Measurements from ENCODE around the gene PARVB. TPM values are rescaled to one million over a fixed set of nuclear protein-coding genes. Genes with fewer than 3 reads are reported as not detected.
A peak's percentile ranks its signal among the peaks of the same experiment; 100 is the strongest.

PARVB gene
- polyA plus RNA-seq, 3 donors from 2014 or later: 1.8 to 3.8 (median 2.7) TPM

DNA sequence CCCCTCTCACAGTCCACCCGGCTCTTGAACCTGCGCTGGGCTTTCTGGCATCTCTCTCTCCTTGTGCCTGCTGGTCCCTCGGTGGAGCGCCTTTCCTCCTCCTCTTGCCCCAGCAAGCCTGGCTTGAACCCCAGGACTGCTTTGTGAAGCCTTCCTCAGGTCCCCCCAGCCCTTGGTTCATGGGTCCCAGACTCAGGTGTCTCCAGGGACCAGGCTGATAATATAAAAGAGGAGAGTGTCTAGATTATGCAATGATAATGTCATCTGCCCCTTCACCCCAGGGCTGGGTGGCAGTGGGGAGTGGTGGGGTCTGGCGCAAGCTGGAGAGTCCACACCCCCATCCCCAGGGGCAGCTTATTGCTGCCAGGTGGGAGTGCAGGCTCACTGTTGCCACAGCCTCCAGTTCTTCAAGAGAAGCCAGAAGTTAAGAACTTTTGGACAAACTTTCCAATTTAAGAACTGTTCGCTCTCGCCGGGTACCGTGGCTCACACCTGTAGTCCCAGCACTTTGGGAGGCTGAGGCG lies 120.0 kb downstream of the PARVB start:
- no peak for DNase-seq
- H3K27ac Mint-ChIP-seq: no peak overlapping the region
- H3K27me3 Mint-ChIP-seq (ENCODE audit: low read depth in 3 of 3): peaks cover 0 to 10% (median 2%) of the 10 kb centered on the region in 3 donors
- no peaks in the 10 kb centered on the region for H3K4me1 Mint-ChIP-seq
- H3K4me3 Mint-ChIP-seq: no peak overlapping the region
- H3K36me3 Mint-ChIP-seq: no peaks in the 10 kb centered on the region
- no peaks in the 10 kb centered on the region for H3K9me3 Mint-ChIP-seq

DNA sequence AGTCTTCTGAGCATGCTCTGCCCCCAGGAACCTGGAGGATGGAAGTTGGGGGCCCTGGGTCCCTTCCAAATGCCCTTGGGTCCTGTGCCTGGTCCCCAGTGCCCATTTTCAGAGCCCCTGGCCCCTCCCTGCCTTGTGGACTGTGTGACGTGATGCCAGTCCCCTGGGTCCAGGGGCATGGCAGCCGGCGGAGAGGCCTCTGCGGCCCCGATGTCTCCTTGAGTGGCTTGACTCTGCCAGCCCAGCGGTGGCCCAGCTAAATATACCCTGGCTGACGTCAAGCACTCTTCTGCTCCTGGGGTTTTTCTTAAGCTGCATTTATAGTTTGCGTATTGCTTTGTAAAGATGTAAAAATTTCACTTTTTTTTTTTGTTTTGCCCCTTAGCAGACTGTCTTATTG lies 121.4 kb downstream of the PARVB start:
- no peaks in the 10 kb centered on the region for H3K4me1 Mint-ChIP-seq

GRCh38 chr22:44146088-44146861 lies 122.2 kb downstream of the PARVB start:
- peaks cover 1 to 11% (median 2%) of the 10 kb centered on the region in 3 donors for H3K27me3 Mint-ChIP-seq (ENCODE audit: low read depth in 3 of 3)

More for the DNA sequence above, 121.4 kb downstream of the PARVB start:
- H3K9me3 Mint-ChIP-seq: no peaks in the 10 kb centered on the region
- DNase-seq: no peak
- no peak overlapping the region for H3K27ac Mint-ChIP-seq
- peaks cover 0 to 11% (median 2%) of the 10 kb centered on the region in 3 donors for H3K27me3 Mint-ChIP-seq (ENCODE audit: low read depth in 3 of 3)
- no peaks in the 10 kb centered on the region for H3K36me3 Mint-ChIP-seq
- H3K4me3 Mint-ChIP-seq: no peak overlapping the region

DNA sequence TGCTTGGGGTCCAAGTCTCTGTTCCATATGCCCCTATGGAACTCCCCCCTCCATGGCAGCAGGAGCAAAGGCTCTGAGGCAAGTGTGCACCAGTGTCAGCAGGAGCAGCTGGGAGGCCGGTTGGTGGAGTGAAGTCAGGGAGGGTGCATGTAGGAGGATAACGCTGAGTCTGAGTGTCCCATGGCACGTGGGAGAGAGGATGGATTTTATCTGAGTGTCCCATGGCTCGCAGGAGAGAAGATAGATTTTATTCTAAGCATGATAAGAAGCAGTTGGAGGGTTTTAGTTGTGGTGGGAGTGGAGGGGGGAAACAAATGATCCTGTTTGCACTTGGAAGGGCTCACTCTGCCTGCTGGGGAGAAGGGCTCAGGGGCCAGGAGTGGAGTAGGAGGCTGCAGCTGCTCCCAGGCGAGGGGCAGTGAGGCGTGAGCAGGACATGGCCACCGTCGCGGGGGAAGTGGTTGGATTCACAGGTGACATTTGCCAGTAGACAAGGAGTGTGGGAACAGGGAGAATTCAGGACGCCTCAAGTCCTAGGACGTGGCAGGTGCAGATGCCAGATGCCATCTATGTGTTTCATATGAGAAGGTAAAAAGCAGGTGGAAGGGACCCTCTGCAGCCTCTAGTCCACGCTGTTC lies 123.0 kb downstream of the PARVB start:
- no peaks in the 10 kb centered on the region for H3K9me3 Mint-ChIP-seq
- no peak overlapping the region for H3K4me3 Mint-ChIP-seq
- H3K4me1 Mint-ChIP-seq: no peaks in the 10 kb centered on the region
- peaks cover 1 to 11% (median 2%) of the 10 kb centered on the region in 3 donors for H3K27me3 Mint-ChIP-seq (ENCODE audit: low read depth in 3 of 3)
- H3K27ac Mint-ChIP-seq: no peak overlapping the region
- H3K36me3 Mint-ChIP-seq: no peaks in the 10 kb centered on the region
- no peak for DNase-seq

More at GRCh38 chr22:44146088-44146861, 122.2 kb downstream of the PARVB start:
- no peaks in the 10 kb centered on the region for H3K36me3 Mint-ChIP-seq
- peak overlapping the region in 2 of 6 donors; percentile 4 to 31 for H3K27ac Mint-ChIP-seq
- no peaks in the 10 kb centered on the region for H3K9me3 Mint-ChIP-seq
- no peak for DNase-seq
- no peak overlapping the region for H3K4me3 Mint-ChIP-seq
- H3K4me1 Mint-ChIP-seq: no peaks in the 10 kb centered on the region

DNA sequence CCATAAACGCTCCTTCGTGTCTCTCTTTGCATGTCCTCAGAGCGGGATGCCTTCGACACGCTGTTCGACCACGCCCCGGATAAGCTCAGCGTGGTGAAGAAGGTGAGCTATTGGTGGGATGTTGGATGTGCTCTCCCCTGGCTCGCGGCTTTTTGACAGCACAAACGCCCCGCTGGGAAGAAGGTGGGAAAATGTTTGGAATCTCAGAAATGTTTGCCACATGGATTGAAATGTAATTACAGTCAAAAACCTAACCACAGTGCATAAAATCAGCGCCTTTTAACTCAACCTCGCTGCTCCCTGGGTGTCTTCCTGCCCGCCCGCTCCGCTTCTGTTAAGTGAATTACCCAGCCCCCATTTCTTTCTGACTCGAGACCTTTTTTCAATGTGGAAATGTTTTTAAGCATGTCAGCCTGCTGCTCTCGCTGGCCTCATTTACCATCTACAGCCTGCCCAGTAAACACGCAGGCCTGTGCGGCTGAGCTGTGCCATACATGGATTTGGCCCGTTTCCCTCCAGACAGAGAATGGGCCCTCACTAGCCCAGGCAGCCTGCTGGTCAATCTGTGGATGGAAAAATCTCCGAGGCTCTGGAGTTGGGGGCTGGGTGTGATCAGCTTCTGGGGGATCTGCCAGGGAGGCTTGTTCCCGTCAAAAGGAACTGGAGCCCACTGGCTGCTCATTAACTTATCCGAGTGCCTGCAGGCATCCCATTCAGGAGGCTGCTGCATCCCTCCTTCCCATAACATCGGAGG lies 123.9 kb downstream of the PARVB start:
- Mint-ChIP-seq H3K4me1 (no peaks in the 10 kb centered on the region), H3K9me3 (no peaks in the 10 kb centered on the region), H3K27me3 (ENCODE audit: low read depth in 3 of 3) (peaks cover 1 to 11% (median 2%) of the 10 kb centered on the region in 3 donors), H3K4me3 (no peak overlapping the region), H3K36me3 (no peaks in the 10 kb centered on the region), H3K27ac (no peak overlapping the region)
- no peak for DNase-seq

DNA sequence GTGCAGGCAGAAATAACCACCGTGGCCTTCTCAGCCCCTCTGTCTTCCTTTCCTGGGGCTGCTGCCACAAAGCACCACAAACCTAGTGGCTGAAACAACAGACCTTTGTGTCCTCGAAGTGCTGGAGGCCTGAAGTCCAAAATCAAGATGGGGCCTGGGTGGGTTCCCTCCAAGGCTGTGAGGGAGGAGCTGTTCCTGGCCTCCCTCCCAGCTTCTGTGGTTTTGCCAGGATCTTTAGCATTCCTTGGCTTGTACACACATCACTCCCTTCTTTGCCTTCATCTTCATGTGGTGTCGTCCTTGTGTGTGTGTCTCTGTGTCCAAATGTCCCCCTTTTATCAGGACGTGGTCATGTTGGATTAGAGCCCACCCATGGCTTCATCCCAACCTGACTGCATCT lies 127.6 kb downstream of the PARVB start:
- Mint-ChIP-seq H3K9me3 (no peaks in the 10 kb centered on the region), H3K36me3 (no peaks in the 10 kb centered on the region), H3K4me1 (peaks cover 0 to 2% of the 10 kb centered on the region in 2 donors), H3K27ac (no peak overlapping the region), H3K27me3 (ENCODE audit: low read depth in 3 of 3) (peaks cover 0 to 8% (median 1%) of the 10 kb centered on the region in 3 donors), H3K4me3 (no peak overlapping the region)
- DNase-seq: no peak

- Mint-ChIP-seq H3K36me3 (no peaks in the 10 kb centered on the region), H3K4me1 (peaks cover 0 to 2% of the 10 kb centered on the region in 2 donors), H3K27me3 (ENCODE audit: low read depth in 3 of 3) (peaks cover 0 to 7% (median 1%) of the 10 kb centered on the region in 3 donors), H3K27ac (no peak overlapping the region), H3K4me3 (no peak overlapping the region), H3K9me3 (no peaks in the 10 kb centered on the region)
- DNase-seq: no peak
Measured at GRCh38 chr22:44153710-44154109, 129.6 kb downstream of the PARVB start.

DNA sequence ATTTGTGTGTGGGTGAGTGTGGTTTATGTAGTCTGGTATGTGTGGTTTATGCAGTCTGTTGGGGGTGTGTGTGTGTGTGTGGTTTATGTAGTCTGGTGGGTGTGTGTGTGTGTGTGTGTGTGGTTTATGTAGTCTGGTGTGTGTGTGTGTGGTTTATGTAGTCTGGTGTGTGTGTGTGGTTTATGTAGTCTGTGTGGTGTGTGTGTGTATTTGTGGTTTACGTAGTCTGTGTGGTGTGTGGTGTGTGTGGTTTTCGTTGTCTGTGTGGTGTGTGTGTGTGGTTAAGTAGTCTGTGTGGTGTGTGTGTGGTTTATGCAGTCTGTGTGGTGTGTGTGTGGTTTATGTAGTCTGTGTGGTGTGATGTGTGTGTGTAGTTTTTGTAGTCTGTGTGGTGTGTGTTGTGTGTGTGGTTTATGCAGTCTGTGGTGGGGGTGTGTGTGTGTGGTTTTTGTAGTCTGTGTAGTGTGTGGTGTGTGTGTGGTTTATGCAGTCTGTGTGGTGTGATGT lies 130.4 kb downstream of the PARVB start:
- no peak overlapping the region for H3K27ac Mint-ChIP-seq
- H3K36me3 Mint-ChIP-seq: no peaks in the 10 kb centered on the region
- H3K27me3 Mint-ChIP-seq (ENCODE audit: low read depth in 3 of 3): peaks cover 0 to 7% (median 1%) of the 10 kb centered on the region in 3 donors
- no peak overlapping the region for H3K4me3 Mint-ChIP-seq
- no peaks in the 10 kb centered on the region for H3K9me3 Mint-ChIP-seq
- peaks cover 0 to 2% of the 10 kb centered on the region in 2 donors for H3K4me1 Mint-ChIP-seq
- DNase-seq: peak; percentile 1 to 19 (median 10)

GRCh38 chr22:44155115-44155514 lies 131.0 kb downstream of the PARVB start:
- Mint-ChIP-seq H3K9me3 (no peaks in the 10 kb centered on the region), H3K27me3 (ENCODE audit: low read depth in 3 of 3) (peaks cover 0 to 7% (median 1%) of the 10 kb centered on the region in 3 donors), H3K4me3 (no peak overlapping the region), H3K36me3 (no peaks in the 10 kb centered on the region), H3K27ac (no peak overlapping the region), H3K4me1 (peaks cover 0 to 2% of the 10 kb centered on the region in 2 donors)
- peak in 1 of 3 donors; percentile 20 for DNase-seq

GRCh38 chr22:44157916-44158618 lies 134.0 kb downstream of the PARVB start:
- Mint-ChIP-seq H3K9me3 (no peaks in the 10 kb centered on the region), H3K27me3 (ENCODE audit: low read depth in 3 of 3) (peaks cover 0 to 5% (median 2%) of the 10 kb centered on the region in 3 donors), H3K36me3 (no peaks in the 10 kb centered on the region), H3K4me3 (no peak overlapping the region), H3K4me1 (peaks cover 0 to 2% of the 10 kb centered on the region in 2 donors), H3K27ac (no peak overlapping the region)
- no peak for DNase-seq

DNA sequence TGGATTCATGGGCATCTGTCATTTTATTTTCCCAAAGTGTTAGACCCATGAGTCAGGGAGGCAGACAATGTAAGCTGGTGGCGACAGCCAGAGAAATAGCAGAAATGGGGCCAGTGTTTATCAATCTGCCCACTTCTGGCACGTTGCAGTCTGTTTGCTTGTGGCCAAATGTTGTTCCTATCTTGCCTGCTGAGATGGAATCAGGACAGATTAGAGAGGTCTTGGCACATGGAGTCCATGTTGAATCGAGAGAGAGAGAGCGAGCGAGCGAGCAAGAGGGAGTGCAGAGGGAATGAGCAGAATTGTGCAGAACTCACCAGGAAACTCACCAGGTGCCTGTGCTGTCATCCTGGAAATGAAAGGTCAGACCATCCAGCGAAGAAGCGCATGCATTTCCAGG lies 134.7 kb downstream of the PARVB start:
- H3K4me1 Mint-ChIP-seq: no peaks in the 10 kb centered on the region
- no peaks in the 10 kb centered on the region for H3K36me3 Mint-ChIP-seq
- H3K9me3 Mint-ChIP-seq: no peaks in the 10 kb centered on the region
- no peak overlapping the region for H3K27ac Mint-ChIP-seq
- no peak for DNase-seq
- no peak overlapping the region for H3K4me3 Mint-ChIP-seq
- H3K27me3 Mint-ChIP-seq (ENCODE audit: low read depth in 3 of 3): peaks cover 0 to 5% (median 2%) of the 10 kb centered on the region in 3 donors

DNA sequence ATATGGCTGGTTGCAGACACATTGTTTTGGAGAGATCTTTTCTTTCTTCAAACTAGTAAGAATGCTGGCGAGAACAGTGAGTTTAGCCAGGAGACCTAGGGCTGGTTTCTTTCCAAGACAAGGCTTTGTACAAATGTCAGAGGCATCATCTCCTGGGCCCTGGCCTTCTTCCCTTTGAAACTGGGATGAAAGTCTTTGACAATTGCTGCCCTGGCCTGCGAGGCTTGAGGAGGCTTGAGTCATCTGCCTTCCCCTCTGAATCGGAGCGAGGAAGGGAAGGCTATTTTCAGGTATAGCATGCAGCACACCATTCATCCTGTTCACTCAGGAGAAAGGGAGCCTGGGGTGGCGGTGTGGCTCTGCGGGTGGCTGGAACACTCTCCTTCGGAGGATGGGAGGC lies 135.1 kb downstream of the PARVB start:
- no peaks in the 10 kb centered on the region for H3K9me3 Mint-ChIP-seq
- no peaks in the 10 kb centered on the region for H3K36me3 Mint-ChIP-seq
- H3K4me3 Mint-ChIP-seq: no peak overlapping the region
- H3K27me3 Mint-ChIP-seq (ENCODE audit: low read depth in 3 of 3): peaks cover 0 to 5% (median 2%) of the 10 kb centered on the region in 3 donors
- no peak for DNase-seq
- H3K4me1 Mint-ChIP-seq: no peaks in the 10 kb centered on the region
- H3K27ac Mint-ChIP-seq: no peak overlapping the region

DNA sequence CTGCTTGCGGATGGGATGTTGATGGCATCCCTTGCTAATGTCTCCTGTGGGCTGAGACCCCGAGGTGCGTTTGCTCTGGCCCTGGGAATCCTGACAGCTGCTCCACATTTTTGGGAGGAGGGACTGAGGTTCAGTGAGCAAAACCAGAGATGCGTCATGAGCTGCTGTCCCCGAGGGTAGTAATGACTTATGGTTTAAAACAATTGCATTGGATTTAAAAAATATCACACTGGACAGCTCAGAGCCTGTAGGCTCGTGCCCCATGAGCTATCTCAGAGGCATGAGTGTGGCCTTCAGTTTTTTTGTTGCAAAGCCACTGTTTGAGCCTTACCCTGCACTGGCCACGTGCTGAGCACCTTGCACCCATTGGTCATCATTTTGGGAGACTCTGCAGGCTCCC lies 135.7 kb downstream of the PARVB start:
- no peaks in the 10 kb centered on the region for H3K36me3 Mint-ChIP-seq
- H3K4me1 Mint-ChIP-seq: no peaks in the 10 kb centered on the region
- peaks cover 0 to 5% (median 2%) of the 10 kb centered on the region in 3 donors for H3K27me3 Mint-ChIP-seq (ENCODE audit: low read depth in 3 of 3)
- DNase-seq: no peak
- H3K4me3 Mint-ChIP-seq: no peak overlapping the region
- H3K9me3 Mint-ChIP-seq: no peaks in the 10 kb centered on the region
- no peak overlapping the region for H3K27ac Mint-ChIP-seq

Data from immature natural killer cell (primary cell).